HG03571 (cell line): ENCODE measurements around the gene CTRL.
"Not testable (repeated sequence)": the region's sequence is repeated elsewhere in the genome, so short reads cannot be mapped to it uniquely, and the experiment has no call there.

Source experiments
- ATAC-seq: cut with Tn5 transposase; IDR thresholded peaks from one replicate; pipeline ENCODE4 v1.9.1; 2021; ENCODE audit not compliant: unreplicated experiment

Gene CTRL

GRCh38 chr16:67924140-67924906 is 7.3 kb downstream of the CTRL start:
- ATAC-seq = no peak

GRCh38 chr16:67923414-67924116 is 8.1 kb downstream of the CTRL start:
- ATAC-seq = no peak

GRCh38 chr16:67922740-67923139 is 8.9 kb downstream of the CTRL start:
- ATAC-seq = no peak

GRCh38 chr16:67922221-67922620 is 9.4 kb downstream of the CTRL start:
- no peak for ATAC-seq

- ATAC-seq = no peak
These were observed 11.9 kb downstream of the CTRL start for GRCh38 chr16:67919622-67920221.

- no peak for ATAC-seq
These were observed 13.8 kb downstream of the CTRL start for GRCh38 chr16:67917852-67918236.

GRCh38 chr16:67917140-67917851 is 14.4 kb downstream of the CTRL start:
- ATAC-seq = no peak

GRCh38 chr16:67915831-67916723 is 15.6 kb downstream of the CTRL start:
- no peak for ATAC-seq

GRCh38 chr16:67915496-67915769 is 16.2 kb downstream of the CTRL start:
- not testable (repeated sequence) for ATAC-seq

GRCh38 chr16:67914758-67915495 is 16.7 kb downstream of the CTRL start:
- no peak for ATAC-seq

- no peak for ATAC-seq
These were observed 21.5 kb downstream of the CTRL start for GRCh38 chr16:67910158-67910557.

GRCh38 chr16:67909056-67909742 is 22.5 kb downstream of the CTRL start:
- no peak for ATAC-seq

- ATAC-seq = no peak
These were observed 24.1 kb downstream of the CTRL start for GRCh38 chr16:67907397-67908180.

- no peak for ATAC-seq
These were observed 28.8 kb downstream of the CTRL start for GRCh38 chr16:67902831-67903230.

- no peak for ATAC-seq
These were observed 29.9 kb downstream of the CTRL start for GRCh38 chr16:67901734-67902133.

- no peak for ATAC-seq
These were observed 34.4 kb downstream of the CTRL start for GRCh38 chr16:67897231-67897630.

- ATAC-seq = no peak
These were observed 37.8 kb downstream of the CTRL start for GRCh38 chr16:67893743-67894399.
